C4-2B (cell line): ENCODE measurements around the gene DPP6.
"Not testable (repeated sequence)": the region's sequence is repeated elsewhere in the genome, so short reads cannot be mapped to it uniquely, and the experiment has no call there.

ENCODE experiments used
- CTCF ChIP-seq: fragments of 450-650 bp; conservative IDR thresholded peaks from 2 replicates; pipeline ENCODE4 v1.5.1; 2017; ENCODE audit warnings: mild to moderate bottlenecking
- ZFX ChIP-seq: fragments of 450-650 bp; IDR thresholded peaks from 2 replicates; pipeline ENCODE4 v1.6.1; 2017

- TF ChIP-seq CTCF, ZFX: not testable (repeated sequence)
Measured at GRCh38 chr7:154030476-154031080, 21.6 kb upstream of the DPP6 start.
